ENCODE results near the gene KRTAP5-7.
"Not testable (repeated sequence)": the region's sequence is repeated elsewhere in the genome, so short reads cannot be mapped to it uniquely, and the experiment has no call there.

- not testable (repeated sequence) for TF ChIP-seq CTCF (CRISPR knock-in tag; IDR thresholded peaks at IDR 0.05); PAWR (CRISPR knock-in tag; IDR thresholded peaks at IDR 0.05; ENCODE audit: borderline replicate concordance); ZNF33A (CRISPR knock-in tag; IDR thresholded peaks at IDR 0.05; ENCODE audit: borderline replicate concordance); ZBTB40 (IDR thresholded peaks at IDR 0.05); ZBTB40 (CRISPR knock-in tag; IDR thresholded peaks at IDR 0.05); CENPBD1 (CRISPR knock-in tag; IDR thresholded peaks at IDR 0.05; ENCODE audit: borderline replicate concordance, low read depth); GTF2F1 (IDR thresholded peaks at IDR 0.05; ENCODE audit: low read length)
Measured at GRCh38 chr11:71576688-71577465, 49.8 kb downstream of the KRTAP5-7 start.
